Stimulated activated CD4-positive, alpha-beta T cell treated with anti-CD3 and anti-CD28 coated beads, Interleukin-1b, Interleukin-23, amount 100 ng/mL, for 4 hours (primary cell): ENCODE measurements around the gene OVOL2.

Experiments used
- DNase-seq, 2 donors: peaks; one replicate each; pipeline ENCODE4 v3.0.0-alpha.2; 2020; ENCODE audit warnings: low read depth in 2 of 2

OVOL2 gene

DNA sequence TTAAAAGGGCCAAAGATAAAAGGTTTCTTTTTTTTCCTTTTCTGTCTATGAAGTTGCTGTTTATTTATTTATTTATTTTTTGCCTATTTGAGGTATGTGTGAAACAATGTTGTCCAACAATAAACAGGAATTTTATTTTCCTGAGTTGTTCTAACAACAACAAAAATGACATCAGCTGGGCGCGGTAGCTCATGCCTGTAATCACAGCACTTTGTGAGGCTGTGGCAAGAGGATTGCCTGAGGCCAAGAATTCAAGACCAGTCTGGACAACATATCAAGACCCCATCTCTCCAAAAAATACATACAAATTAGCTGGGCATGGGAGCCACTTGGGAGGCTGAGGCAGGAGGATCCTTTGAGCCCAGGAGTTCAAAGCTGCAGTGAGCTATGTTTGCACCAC is 44.8 kb downstream of the OVOL2 start:
- DNase-seq, result no peak

DNA sequence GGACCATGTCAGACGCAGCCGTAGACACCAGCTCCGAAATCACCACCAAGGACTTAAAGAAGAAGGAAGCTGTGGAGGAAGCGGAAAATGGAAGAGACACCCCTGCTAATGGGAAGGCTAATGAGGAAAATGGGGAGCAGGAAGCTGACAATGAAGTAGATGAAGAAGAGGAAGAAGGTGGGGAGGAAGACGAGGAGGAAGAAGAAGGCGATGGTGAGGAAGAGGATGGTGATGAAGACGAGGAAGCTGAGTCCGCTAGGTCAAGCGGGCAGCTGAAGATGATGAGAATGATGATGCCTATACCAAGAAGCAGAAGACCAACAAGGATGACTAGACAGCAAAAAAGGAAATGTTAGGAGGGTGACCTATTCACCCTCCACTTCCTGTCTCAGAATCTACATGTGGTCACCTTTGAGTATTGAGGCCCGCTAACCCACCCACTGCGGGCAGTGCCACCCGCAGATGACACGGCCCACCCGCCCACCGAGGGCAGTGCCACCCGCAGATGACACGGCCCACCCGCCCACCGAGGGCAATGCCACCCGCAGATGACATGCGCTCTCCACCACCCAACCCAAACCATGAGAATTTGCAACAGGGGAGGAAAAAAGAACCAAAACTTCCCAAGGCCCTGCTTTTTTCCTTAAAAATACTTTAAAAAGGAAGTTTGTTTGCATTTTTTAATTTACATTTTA is 45.6 kb downstream of the OVOL2 start:
- no peak for DNase-seq

DNA sequence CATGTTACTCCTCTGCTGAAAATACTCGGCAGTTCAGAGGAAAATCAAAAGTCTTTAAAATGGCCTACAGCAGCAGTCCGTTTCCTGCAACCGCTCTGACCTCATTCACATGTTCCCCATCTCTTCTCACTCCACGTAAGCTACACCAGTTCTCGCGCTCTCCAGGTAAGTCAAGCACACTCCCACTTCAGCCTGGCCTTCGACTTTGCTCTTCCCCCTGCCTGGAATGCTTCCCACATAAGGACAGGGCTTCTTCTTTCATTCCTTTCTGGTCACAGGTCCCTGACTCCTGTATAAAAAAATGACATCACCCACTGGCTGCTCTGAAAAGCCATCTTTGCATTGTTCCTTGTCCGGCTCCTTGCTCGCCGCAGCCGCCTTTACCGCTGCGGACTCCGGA is 46.2 kb downstream of the OVOL2 start:
- DNase-seq, result no peak

DNA sequence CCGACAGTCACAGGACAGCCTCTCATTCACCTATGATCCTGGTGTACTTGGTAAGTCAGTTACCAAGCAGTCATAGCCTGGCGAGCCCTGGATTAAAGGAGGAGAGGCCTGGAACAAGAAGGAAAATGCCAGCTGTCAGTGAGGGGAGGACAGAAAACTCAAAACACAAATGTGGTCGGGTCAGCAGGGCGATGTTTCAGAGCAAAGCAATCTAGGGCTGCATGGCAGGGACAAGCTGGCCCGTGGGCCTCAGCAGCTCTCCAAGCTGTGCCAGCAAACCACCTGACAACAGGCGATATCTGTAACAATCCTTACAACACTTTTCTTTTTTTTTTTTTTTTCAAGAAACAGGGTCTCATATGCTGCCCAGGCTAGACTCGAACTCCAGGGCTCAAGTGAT is 48.6 kb downstream of the OVOL2 start:
- DNase-seq, result no peak

DNA sequence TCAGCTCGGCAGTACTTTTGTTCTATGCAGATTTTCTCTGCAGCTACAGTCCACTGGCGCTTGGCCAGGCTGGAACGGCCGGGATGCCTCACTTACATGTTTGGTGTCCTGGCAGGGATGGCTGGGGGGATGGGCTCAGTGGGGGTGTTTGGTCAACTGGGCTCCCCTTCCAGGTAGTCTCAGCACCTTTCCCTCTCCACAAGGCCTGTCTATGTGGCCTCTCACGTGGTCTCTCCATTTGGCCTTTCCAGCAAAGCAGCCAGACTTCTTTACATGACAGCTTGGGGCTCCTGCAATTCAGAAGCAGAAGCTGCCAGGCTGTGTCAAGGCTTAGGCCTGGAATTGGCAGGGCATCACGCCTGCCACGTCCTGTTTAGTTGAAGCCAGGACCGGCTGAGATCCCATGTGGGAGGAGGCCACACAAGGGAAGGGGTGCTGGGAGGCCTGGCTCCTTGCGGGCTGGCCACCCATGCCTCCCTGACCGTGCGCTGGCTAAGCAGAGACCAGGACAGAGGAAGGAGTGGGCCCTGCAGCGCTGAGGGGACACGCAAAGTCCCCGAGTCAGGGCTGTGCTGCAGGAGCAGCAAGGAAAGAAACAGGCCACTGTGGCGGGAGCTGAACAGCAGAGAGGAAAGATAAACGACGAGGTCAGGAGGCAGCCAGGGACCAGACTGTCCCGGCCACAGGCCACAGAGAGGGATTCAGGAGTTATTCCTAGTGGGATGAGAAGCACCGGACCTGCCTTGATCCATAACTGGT is 50.0 kb downstream of the OVOL2 start:
- no peak for DNase-seq

DNA sequence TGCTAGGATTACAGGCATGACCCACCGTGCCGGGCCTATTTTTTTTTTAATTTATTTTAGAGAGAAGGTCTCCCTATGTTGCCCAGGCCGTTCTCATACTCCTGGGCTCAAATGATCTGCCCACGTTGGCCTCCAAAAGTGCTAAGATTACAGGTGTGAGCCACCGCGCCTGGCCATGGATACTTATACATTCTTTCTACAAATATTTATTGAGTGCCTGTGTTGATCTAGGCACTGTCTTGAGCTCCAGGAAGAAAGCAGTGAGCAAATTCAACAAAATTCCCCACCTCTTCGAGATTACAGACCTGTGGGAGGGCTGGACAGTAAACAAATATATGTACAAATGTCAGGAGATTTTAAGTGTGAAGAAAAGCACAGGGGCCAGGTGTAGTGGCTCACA is 51.0 kb downstream of the OVOL2 start:
- DNase-seq, result no peak

DNA sequence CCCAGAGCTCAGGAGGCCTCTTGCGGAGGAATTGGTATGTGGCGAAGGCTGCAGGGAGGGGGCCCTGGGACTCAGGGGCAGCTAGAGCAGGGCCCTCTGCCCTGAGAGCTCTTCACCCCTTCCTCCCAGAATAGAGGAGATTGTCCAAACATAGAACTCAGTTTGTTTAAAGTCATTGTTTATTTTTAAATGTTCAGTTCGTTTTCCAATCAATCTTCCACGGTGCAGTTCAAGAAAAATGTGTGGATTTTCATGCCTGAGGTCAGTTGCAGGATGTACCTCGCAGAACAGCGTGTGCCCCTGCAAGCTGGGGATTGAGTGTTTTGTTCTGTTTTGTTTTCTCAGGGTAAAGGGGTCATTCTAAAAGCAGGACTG is 51.7 kb downstream of the OVOL2 start:
- DNase-seq, result no peak

DNA sequence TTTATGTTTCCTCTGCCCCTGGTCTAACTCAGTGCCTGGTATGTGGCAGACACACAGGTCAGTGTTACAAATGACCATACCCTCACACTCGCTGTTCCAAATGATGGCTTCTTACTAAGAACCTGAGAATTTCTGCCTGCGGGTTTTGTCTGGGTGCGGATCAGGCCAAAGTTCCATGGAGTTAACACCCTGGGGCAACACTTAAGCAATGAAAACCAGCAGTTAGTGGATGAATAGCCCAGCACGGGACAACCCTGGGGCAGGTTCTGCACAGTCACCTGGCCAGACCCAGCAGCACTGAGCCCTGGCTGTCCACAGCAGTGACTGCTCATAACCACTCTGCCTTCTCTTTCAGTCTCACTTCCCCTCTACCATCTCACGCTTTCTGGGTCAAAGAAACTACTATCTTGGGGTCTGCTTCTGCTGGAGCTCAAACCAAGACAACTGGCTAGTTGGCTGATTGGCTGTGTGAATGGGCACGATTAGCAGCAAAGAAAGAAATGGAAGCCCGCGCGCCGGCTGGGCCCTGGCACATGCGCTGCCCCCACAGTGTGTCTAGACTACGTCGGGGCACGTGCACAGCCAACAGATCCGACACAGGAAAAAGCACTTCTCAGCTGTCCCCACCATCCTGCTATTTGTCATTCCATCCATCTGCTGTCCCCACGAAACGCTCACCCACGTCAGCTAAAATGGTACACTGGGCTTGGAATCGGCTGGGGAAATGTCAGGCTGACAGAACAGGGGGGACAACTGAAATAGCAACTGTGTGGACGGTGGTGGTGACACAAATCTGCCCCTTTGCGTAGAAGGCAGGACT is 52.3 kb downstream of the OVOL2 start:
- DNase-seq, result no peak

DNA sequence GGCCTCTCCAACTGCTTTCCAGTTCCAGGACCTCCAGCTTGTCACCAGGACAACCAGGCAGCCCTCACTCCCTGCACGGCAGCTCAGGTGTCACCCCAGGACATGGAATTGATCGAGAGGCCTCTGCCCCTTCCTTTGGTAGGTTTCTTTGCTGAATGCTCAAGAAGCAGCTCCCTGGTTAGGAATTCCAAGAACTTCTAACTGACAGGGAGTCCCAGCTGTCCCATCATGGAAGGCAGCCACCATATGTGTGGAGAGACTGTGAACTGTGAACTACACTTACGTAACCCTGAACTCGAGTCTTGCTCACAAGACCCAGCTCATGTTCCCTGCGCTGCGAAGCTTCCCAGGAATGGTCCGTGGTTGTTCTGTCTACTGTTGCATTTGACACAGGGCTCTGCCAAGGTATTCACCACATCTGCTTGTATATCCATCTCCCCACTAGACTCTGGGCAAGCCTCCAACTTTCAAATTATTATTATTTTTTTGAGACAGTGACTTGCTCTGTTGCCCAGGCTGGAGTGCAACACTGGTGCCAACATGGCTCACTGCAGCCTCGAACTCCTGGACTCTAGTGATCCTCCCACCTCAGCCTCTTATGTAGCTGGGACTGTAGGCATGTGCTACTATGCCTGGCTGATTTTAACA is 53.2 kb downstream of the OVOL2 start:
- no peak for DNase-seq

DNA sequence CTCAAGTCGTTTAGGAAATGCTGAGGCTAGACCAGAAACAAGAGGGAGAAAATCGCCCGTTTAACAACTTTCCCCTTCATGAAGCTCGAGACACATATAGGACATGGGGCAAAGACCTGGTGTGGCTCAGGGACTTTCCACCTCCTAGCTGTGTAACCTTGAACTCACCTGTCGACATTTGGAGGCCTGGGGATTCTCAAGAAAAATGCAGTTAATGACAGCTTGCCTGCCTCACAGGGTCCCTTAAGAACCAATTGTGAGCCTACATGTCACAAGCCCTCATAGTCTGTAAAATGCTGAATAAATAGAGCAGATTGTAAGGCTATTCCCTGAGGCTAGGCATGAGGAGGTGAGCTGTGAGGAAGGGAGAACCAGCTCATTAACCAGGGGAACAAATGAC is 53.8 kb downstream of the OVOL2 start:
- DNase-seq, result no peak

DNA sequence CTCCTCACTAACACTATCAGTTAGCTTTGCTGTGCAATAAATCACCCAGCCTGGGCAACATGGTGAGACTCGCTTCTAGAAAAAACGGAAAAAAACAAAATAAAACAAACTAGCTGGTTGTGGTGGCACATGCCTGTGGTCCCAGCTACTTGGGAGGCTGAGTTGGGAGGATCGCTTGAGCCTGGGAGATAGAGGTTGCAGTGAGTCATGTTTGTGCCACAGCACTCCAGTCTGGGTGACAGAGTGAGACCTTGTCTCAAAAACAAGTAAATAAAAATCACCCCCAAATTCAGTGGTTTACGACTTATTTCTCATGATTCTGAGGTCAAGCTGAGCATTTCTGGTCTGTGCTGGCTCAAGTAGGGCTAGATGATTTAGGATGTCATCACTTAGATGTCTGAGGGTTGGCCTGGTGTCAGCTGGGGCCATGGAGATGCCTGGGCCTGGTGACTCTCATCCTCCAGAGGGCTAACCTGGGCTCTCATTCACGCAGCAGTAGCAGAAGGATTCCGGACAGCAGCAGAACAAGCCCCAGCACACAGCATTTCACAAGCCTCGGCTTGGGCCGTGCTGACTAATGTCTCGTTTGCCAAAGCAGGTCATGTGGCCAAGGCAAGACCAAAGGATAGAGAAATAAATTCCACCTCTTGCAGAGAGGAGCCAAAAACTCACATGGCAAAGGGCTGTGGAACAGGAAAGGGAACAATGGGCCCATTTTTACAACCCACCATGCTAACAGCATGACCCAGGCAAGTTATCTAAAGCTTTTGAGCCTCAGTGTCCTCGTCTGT is 56.4 kb downstream of the OVOL2 start:
- DNase-seq, result no peak

DNA sequence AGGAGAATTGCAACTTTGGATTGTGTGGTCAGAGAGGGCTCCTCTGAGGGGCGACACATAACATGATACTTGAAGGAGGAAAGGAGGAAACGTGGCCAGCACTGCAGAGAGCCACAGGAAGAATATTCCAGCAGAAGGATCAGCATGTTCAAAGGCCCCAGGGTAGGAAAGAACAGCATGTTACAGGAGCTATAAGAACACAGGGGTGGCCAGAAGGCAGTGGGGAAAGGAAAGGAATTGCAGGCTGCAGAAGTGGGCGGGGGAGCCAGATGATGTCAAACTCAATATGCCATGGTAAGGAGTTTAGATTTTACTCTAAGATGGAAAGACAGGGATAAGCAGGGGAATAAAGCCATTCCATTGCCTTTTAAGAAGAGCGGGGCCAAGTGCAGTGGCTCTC is 58.1 kb downstream of the OVOL2 start:
- DNase-seq, result no peak

DNA sequence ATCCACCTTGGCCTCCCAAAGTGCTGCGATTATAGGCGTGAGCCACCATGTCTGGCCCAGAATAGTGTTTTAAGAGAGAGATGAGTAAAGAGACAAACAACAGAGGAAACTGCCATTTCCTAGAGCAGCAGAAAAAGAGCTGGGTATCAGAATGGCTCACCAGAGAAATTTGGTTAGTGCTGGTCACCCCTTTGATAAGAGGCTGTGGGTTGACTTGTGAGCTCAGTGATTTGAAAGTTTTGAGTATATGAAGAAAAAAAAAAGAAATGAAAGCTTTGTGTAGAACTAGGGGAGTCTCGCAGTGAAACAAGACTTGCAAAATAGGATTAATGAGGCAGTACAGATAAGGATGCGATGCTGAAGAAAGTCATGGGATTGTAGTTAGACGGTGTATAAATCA is 59.3 kb downstream of the OVOL2 start:
- no peak for DNase-seq

DNA sequence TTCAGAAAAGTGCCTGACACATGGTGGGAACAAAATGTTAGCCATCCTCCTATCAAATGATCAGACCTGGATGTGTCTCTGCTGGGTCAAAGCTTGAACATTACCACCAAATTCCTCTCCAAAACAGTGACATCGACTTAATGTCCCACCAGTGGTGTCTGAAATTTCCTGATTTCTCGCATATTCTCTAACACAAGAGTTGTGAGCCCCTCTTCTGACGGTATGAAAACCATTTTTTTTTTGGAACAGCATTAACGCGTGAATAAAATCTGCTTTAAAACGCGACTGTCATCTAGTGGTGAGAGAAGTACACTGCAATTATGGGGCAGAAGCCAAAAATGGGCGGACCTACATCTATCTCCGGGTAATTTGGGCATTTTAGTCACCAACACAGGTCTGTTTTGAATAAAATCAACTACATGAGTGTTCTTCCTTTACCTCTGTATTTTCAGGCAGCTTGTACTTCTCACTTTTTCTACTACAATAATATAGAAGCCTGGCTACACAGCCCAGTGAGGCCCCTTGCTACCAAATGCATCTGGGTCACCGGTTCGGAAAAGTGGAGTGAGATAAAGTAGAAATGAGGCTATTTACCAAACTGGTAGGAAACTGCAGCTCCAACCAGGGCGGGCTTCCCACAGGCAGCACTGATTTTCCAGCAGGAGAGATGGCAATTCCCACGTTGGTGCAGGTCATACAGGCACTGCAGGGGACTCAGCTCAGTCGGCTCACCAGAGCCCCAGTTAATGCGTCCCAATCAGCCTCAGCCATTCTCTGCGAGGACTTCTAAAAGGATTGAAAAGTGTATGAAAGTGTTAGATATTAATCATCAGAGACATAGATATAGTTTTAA is 61.5 kb downstream of the OVOL2 start:
- peak in 1 of 2 donors; percentile 21 for DNase-seq

DNA sequence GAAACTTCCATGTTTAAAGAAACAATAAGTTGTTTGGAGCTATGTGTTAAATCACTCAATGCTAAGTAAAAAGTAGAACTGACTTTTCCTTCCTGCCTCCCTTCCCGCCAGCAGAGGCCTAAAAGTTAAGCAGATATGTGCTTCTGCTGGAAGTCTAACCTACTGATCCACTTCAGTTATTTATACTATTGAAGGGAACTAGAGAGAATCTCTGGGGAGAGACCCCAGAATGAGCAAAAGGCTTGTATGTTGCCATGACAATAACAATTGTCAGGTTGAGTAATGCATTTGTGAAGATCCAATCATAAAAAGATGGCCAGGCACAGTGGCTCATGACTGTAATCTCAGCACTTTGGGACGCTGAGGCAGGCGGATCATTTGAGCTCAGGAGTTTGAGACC is 64.2 kb downstream of the OVOL2 start:
- no peak for DNase-seq

DNA sequence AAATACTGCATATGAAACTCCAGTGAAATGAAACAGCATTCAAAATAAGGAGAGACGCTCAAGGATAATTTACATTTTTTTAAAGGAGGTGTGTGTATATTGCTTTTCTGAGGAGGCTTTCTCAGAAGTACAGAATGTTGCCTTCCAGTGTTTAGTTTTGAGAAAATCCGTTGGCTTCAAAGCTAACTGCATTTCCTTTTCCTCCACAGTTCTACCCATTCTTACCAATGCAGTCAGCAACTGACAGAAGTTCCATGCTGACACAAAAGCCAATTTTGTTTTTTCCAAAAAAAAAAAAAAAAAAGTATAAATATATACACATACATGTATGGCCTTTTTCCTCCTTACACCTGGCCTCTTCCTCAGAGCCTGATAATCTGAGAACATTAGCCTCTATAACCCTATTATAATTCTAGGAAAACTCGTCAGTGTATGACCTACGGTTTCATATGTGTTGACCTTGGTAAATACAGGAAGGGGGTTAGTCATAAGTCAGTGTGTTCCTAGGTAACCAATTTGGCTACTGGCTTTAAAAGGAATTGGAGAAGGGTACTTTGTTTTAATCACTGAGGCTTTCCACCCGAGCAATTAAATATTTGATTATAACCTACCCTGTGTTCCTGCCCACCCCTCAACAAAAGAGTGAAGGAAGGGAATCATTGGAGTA is 64.7 kb downstream of the OVOL2 start:
- no peak for DNase-seq

DNA sequence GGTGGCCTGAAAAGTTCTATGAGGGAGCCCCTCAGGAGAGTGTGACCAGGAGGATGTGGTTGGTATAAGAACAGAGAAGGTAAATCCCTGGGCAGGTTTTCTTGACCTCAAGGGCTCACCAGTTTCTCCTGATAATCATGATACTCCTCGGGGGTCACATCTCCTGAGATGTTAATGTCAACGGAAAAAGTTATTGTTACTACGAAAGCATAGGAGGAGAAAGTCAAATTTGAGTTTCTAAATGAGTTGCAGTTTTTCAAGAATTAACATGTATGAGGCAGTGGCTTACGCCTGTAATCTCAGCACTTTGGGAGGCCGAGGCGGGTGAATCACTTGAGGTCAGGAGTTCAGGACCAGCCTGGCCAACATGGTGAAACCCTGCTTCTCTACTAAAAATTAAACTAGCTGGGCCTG is 65.5 kb downstream of the OVOL2 start:
- DNase-seq, result no peak

DNA sequence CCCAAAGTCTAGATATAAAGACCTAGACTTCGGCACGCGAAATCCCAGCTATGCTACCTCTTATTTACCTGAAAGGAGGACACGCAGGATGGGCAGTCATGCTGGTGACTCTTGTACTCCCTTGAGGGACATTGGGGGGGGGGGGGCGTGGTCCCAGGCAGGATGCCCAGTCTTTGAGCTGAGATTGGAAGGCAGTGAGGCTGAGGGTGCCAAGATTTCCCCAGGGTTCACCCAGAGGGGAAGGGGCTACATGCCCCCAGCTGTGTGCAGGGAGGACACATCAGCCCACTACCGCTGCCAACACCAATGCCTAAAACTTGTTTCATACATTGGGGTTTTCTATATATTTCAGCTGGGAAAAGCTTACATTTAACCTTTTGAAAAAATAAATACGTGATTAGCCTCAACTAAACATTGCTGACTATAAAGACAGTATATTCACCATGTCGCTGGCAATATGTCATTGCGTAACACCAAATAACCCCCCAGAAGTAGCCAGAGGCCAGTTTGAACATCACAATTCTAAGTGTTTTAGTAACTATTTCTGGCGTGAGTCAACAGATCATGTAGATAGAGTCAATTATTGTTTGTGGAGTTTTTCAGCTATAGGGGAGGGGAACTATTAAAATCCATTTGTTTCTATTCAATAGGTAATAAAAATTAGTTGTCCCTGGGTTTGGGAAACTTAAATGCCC is 67.3 kb downstream of the OVOL2 start:
- DNase-seq, result no peak

DNA sequence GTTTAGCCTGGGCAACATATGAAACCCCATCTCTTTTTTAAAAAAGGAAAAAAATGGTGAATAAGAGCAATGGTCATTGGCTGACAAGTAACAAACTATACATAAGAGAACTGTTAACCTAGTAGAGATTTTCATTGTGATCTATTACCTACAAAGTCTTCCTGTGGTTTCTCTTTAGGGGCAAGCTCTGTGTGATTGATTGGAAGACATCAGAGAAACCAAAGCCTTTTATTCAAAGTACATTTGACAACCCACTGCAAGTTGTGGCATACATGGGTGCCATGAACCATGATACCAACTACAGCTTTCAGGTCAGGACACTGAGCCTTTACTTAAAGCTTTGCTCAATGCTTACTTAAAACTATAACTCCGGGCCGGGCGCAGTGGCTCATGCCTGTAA is 69.7 kb downstream of the OVOL2 start:
- DNase-seq, result no peak
